Vagina (tissue), 2 donors: Measurements from ENCODE around the gene MCCD1.
"Not testable (repeated sequence)": the region's sequence is repeated elsewhere in the genome, so short reads cannot be mapped to it uniquely, and the experiment has no call there.

Experiments
- POLR2A ChIP-seq, 2 donors: fragments of 450-650 bp; IDR thresholded peaks; one replicate each; pipeline ENCODE4 v1.6.1; 2017; ENCODE audit warnings: antibody characterized with exemption in 2 of 2, mild to moderate bottlenecking in 2 of 2, moderate library complexity in 2 of 2
- TF ChIP-seq, protein P1 (sequence below), 3 experiments: fragments of 450-650 bp in 2 of 3; fragments of 200-600 bp in 1 of 3; sonication (generic) in 1 of 3; IDR thresholded peaks; one replicate each; pipeline ENCODE4 v1.5.1; 2017 to 2019; ENCODE audit warnings: antibody characterized with exemption in 3 of 3, mild to moderate bottlenecking in 2 of 3, moderate library complexity in 2 of 3

DNA sequence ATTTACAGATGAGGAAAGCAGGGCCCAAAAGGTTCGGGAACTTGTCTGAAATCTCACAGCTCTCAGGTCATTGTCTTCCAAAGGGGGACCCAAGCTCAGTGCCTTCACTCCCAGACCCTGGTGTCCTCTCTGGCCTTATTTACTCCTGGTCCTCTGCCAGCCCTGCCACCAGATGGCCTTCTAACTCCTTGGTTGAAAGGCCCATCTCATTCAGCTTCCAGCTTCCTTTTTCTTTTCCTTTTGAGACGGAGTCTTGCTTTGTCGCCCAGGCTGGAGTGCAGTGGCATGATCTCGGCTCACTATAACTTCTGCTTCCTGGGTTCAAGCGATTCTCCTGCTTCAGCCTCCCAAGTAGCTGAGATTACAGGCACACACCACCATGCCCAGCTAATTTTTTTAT is 22.6 kb downstream of the MCCD1 start:
- not testable (repeated sequence) for TF ChIP-seq POLR2A (IDR thresholded peaks at IDR 0.05)
- TF ChIP-seq, protein P1, sequence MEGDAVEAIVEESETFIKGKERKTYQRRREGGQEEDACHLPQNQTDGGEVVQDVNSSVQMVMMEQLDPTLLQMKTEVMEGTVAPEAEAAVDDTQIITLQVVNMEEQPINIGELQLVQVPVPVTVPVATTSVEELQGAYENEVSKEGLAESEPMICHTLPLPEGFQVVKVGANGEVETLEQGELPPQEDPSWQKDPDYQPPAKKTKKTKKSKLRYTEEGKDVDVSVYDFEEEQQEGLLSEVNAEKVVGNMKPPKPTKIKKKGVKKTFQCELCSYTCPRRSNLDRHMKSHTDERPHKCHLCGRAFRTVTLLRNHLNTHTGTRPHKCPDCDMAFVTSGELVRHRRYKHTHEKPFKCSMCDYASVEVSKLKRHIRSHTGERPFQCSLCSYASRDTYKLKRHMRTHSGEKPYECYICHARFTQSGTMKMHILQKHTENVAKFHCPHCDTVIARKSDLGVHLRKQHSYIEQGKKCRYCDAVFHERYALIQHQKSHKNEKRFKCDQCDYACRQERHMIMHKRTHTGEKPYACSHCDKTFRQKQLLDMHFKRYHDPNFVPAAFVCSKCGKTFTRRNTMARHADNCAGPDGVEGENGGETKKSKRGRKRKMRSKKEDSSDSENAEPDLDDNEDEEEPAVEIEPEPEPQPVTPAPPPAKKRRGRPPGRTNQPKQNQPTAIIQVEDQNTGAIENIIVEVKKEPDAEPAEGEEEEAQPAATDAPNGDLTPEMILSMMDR (IDR thresholded peaks at IDR 0.05): not testable (repeated sequence)
